GM18508 (cell line): Measurements from ENCODE around the gene HOXA3.

Experiments
- ATAC-seq: cut with Tn5 transposase; IDR thresholded peaks from one replicate; pipeline ENCODE4 v1.9.1; 2021; ENCODE audit warnings: moderate number of reproducible peaks; ENCODE audit not compliant: insufficient read depth, unreplicated experiment

HOXA3 gene

GRCh38 chr7:27106901-27107240 lies 45.5 kb downstream of the HOXA3 start:
- no peak for ATAC-seq

DNA sequence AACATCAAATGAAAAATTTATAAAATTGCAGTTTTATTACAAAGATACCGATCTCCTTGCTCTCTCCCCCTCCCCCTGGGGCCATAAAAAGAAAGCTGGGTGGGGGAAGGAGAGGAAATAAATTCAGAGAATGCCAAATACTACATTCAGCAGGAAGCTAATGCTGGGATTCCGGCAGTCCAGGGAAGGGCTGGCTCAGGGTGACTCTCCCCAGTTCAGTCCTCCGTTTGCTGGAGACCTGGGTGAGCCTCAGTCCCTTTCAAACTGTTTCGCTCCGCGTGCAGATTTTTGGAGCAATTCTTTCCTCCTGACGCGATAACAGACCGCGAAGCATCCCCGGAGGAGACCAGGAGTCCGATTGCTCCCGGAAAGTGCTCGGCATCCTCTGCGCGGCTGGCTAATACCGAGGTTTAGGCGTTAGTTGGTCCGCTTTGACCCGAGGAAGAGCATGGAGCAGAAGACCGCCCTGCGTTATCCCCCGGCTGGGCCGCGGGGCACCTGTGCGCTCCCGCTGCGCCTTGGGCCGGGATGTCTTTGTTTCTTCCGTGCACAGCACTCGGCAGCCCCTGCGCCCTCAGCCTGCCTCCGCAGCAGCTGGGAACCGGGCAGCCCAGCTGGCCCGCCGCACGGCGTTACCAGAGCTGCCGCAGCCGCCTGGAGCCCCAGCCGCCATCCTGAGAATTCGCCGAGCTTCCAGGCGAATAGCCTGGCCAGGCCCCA lies 46.0 kb downstream of the HOXA3 start:
- ATAC-seq: no peak

- ATAC-seq: no peak
These were observed 46.9 kb downstream of the HOXA3 start for GRCh38 chr7:27105301-27106031.

- no peak for ATAC-seq
These were observed 47.9 kb downstream of the HOXA3 start for GRCh38 chr7:27104341-27105058.

- ATAC-seq: no peak
These were observed 48.7 kb downstream of the HOXA3 start for GRCh38 chr7:27103489-27104226.

- no peak for ATAC-seq
These were observed 49.6 kb downstream of the HOXA3 start, which contains the start of gene HOXA2 for GRCh38 chr7:27102581-27103442. Gene HOXA2 (minus strand): TSS chr7:27102683. CDS start chr7:27102500, 183 bp downstream.

DNA sequence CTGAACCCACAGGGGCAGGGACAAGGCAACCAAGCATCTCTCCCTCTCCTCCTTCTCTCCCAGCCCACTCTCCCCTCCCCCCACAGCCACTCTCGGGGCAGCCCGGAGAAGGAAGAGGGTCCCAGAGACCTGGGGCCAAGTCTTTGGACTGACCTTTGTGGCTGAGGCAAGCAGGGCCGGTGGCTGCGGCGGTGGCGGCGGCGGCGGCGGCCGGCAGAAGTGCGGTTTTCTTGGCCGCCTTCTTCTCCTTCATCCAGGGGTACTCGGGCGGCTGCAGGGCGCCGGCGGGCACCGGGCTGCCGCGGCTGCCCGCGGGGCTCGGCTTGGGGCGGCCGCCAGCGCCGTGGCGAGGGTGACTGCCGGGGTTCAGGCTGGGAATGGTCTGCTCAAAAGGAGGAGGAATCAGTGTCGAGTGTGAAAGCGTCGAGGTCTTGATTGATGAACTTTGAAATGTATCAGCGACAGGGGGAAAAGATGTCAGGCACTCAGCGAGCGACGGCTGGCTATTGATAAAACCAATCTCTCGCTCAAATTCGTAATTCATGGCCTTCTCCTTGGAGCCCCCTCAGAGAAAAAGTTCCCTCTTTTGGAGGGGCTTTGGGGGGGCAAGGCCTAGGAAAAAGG lies 50.3 kb downstream of the HOXA3 start:
- no peak for ATAC-seq

DNA sequence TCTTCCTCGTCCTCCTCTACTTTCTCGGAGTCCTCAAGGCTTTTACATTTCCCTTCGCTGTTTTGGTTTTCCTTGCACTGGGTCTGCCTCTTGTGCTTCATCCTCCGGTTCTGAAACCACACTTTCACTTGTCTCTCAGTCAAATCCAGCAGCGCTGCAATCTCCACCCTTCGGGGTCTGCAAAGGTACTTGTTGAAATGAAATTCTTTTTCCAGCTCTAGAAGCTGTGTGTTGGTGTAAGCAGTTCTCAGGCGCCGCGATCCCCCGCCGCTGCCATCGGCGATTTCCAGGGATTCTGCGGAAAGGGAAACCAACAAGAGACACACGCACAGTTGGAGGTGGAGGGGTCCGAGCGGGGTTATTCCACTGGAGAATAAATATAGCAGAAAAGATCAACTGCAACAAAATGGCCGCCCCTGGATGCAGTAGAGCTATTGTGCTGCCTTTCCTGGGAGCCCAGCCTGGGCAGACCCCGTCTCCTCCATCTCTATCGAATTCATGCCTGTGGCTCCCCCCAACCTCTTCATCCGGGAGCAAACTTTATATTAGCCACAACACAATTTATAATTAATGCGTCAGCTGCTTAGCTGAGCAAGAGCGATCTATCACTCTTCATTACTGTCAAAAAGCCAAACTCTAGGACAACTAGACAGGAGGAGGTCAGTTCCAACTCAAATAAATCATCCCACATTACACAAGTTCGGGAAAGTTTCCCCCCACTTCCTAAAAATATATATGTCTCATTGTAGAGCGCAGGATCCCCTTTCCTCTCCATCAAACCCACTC lies 51.0 kb downstream of the HOXA3 start:
- ATAC-seq: no peak

- no peak for ATAC-seq
These were observed 51.7 kb downstream of the HOXA3 start for GRCh38 chr7:27100694-27101170.

GRCh38 chr7:27099453-27100370 lies 52.7 kb downstream of the HOXA3 start:
- no peak for ATAC-seq

DNA sequence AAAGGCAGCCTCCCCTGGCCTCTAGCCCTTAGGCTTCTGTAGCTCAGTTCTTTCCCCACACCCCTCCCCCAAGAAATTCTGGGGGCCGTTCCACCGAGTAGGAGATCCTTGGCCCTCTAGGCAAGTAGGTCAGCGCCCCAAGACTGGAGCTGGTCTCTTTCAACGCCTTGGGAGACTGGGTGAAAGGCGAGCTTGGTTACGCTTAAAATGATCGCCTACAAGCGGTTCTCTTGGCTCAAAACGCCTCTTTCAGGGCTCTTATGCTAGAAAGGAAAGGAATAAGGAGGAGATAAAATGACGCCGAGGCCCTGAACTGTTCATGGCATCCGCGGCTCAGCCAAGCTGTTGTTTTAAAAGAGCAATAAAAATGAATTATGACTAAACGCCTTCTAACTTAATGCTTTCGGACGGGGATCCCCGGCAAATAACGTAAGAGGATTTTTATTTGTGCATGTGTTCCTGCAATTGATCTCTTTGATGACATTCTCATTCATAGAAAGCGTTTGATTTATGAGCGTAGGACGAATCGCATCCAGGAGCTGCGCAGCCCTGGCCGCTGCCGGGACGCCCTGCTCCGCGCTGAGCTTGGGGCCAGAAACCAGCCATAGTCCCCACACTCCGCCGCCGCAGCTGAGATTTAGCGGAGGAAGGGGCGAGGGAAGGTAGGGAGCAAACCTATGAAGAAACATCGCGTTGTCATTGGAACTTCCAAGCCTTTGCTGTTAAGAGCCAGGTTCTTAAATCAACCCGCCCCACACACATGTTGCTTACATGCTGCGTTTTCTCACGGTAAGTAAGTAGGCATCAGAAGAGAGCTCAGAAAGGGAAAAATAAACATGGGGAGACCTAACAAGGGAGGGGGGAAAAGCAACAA lies 53.6 kb downstream of the HOXA3 start:
- no peak for ATAC-seq

GRCh38 chr7:27097686-27098577 lies 54.5 kb downstream of the HOXA3 start:
- no peak for ATAC-seq

DNA sequence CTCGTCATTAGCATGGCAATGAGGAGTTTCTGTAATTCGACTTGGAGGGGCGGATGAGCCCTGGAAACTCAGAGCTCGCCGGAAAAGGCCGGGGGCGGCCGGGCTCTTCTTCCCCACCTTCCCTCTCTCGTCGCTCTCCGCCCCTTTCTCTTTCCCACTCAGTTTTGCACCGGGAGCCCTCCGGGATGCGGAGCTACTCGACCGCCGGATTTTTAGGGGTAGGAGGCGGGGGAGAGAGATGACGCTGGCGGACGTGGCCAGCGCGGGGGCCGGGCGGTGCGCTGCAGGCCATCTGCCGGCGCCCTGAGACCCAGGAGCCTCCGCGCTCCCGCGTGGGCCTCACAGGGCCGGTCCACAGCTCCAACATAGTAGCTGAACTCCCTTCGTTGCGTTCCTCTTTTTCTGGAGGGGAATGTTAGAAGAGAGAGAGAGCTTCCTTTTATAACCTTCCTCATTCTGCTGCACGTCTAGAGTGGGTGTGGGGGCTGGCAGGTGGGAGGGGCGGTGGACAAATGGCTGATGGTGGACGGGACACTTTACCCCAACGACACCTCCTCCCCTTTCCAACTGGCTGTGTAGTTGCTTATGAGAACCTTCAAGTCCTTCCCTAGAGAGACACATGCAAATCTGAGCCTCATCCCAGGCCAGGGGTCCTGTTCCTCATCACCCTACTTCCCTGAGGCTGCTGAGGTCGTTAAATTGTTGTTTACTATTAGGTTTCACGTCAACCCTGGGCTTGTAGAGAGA lies 55.4 kb downstream of the HOXA3 start:
- no peak for ATAC-seq

- ATAC-seq: peak; percentile 56
These were observed 56.3 kb downstream of the HOXA3 start, which contains the start of gene HOXA1 for GRCh38 chr7:27095897-27096767. Gene HOXA1 (minus strand): TSS chr7:27096000. CDS start chr7:27095912, 88 bp downstream.
